H1 (cell line): Measurements from ENCODE around the gene LITAF. TPM values are rescaled to one million over a fixed set of nuclear protein-coding genes. Genes with fewer than 3 reads are reported as not detected.
A peak's percentile ranks its signal among the peaks of the same experiment; 100 is the strongest.

ENCODE experiments used
- CTCF ChIA-PET: fragments of 300-600 bp; sonication (Branson Sonifier 250); formaldehyde crosslinking; loops from one replicate; lab custom pipeline; 2021; ENCODE audit not compliant: partially characterized antibody; lab: Charles Lee
- POLR2A ChIA-PET: fragments of 300-600 bp; sonication (Branson Sonifier 250); formaldehyde crosslinking; loops from one replicate; lab custom pipeline; 2021; ENCODE audit warnings: inconsistent platforms; ENCODE audit not compliant: partially characterized antibody; lab: Charles Lee
- DNase-seq, 2 experiments: peaks; one replicate each; pipeline versions ENCODE4 v3.0.0 to v3.0.0-alpha.2; 2010 to 2022; ENCODE audit warnings: low spot score in 2 of 2, low read depth in 1 of 2, mixed read lengths in 1 of 2
- FAIRE-seq: peaks from 2 replicates; lab custom pipeline; 2011; peaks lifted over from hg19 to GRCh38; lab: Jason Lieb, UNC
- H2AFZ ChIP-seq: 2 replicates; pipeline ENCODE4 v1.8.1; 2012; ENCODE audit warnings: low read length, inconsistent platforms
- H2AK5ac ChIP-seq: 2 replicates; pipeline ENCODE4 v1.6.1; 2013; ENCODE audit warnings: low read depth, low read length
- H2BK120ac ChIP-seq: replicated peaks from 2 replicates; pipeline ENCODE3; 2013; ENCODE audit warnings: low read depth, low read length, inconsistent platforms
- H2BK12ac ChIP-seq: 2 replicates; pipeline ENCODE4 v1.6.1; 2013; ENCODE audit warnings: low read depth, low read length
- H2BK15ac ChIP-seq: 2 replicates; pipeline ENCODE4 v1.6.1; 2013; ENCODE audit warnings: low read length
- H2BK20ac ChIP-seq: 2 replicates; pipeline ENCODE4 v1.6.1; 2013; ENCODE audit warnings: low read length
- H2BK5ac ChIP-seq: 2 replicates; pipeline ENCODE4 v1.6.1; 2013; ENCODE audit warnings: low read depth, low read length
- H3K14ac ChIP-seq: 2 replicates; pipeline ENCODE4 v1.6.1; 2013; ENCODE audit warnings: inconsistent platforms; ENCODE audit not compliant: insufficient read length
- H3K18ac ChIP-seq: 2 replicates; pipeline ENCODE4 v1.6.1; 2013; ENCODE audit warnings: low read length; ENCODE audit errors: extremely low read depth
- H3K23ac ChIP-seq: 2 replicates; pipeline ENCODE4 v1.6.1; 2013; ENCODE audit warnings: inconsistent platforms; ENCODE audit not compliant: insufficient read length
- H3K23me2 ChIP-seq: 2 replicates; pipeline ENCODE4 v1.6.1; 2013; ENCODE audit warnings: low read depth, low read length
- H3K27ac ChIP-seq: 2 replicates; pipeline ENCODE4 v1.6.1; 2011; ENCODE audit warnings: low read depth, low read length, inconsistent platforms
- H3K27me3 ChIP-seq, 4 experiments: replicated peaks in 1 of 4; 1 replicate in 1 of 4; 2 replicates in 3 of 4; pipeline versions ENCODE4 v1.6.1 to v1.8.1; 2011 to 2013; ENCODE audit warnings: low read length in 3 of 4, mild to moderate bottlenecking in 3 of 4, inconsistent platforms in 2 of 4, mixed read lengths in 2 of 4, moderate library complexity in 1 of 4; ENCODE audit not compliant: control insufficient read depth in 3 of 4, insufficient read depth in 3 of 4; ENCODE audit errors: extremely low read depth in 1 of 4
- H3K36me3 ChIP-seq, 4 experiments: 2 replicates each; pipeline versions ENCODE4 v1.6.1 to v1.8.1; 2011 to 2013; ENCODE audit warnings: mild to moderate bottlenecking in 4 of 4, low read length in 3 of 4, moderate library complexity in 2 of 4, control low read depth in 1 of 4, inconsistent platforms in 1 of 4; ENCODE audit not compliant: insufficient read depth in 4 of 4, control insufficient read depth in 2 of 4
- H3K4ac ChIP-seq: replicated peaks from 2 replicates; pipeline ENCODE3; 2013; ENCODE audit warnings: low read length, low read depth, mixed read lengths, inconsistent platforms; ENCODE audit not compliant: insufficient read length
- H3K4me1 ChIP-seq, 4 experiments: replicated peaks in 1 of 4; 1 replicate in 1 of 4; 2 replicates in 3 of 4; pipeline versions ENCODE4 v1.6.1 to v1.8.1; 2011 to 2013; ENCODE audit warnings: low read length in 3 of 4, inconsistent platforms in 2 of 4, mixed read lengths in 1 of 4; ENCODE audit not compliant: insufficient read depth in 4 of 4, control insufficient read depth in 3 of 4
- H3K4me2 ChIP-seq, 2 experiments: 2 replicates each; pipeline versions ENCODE4 v1.6.1 to v1.8.1; 2011 to 2013; ENCODE audit warnings: low read depth in 2 of 2, low read length in 2 of 2, control low read depth in 1 of 2, inconsistent platforms in 1 of 2, mild to moderate bottlenecking in 1 of 2; ENCODE audit not compliant: insufficient read depth in 1 of 2
- H3K4me3 ChIP-seq, 4 experiments: fragments of 200-600, 300-600 bp in 1 of 4; sonication (generic), shearing (Covaris generic), sonication (Bioruptor Twin) in 1 of 4; 2 replicates each; pipeline versions ENCODE4 v1.5.1 to v1.8.1; 2011 to 2016; ENCODE audit warnings: low read length in 4 of 4, low read depth in 3 of 4, control low read depth in 2 of 4, inconsistent platforms in 2 of 4, mild to moderate bottlenecking in 2 of 4, mixed read lengths in 1 of 4, moderate library complexity in 1 of 4; ENCODE audit not compliant: insufficient read depth in 2 of 4; ENCODE audit errors: extremely low read depth in 1 of 4
- H3K56ac ChIP-seq: replicated peaks from 2 replicates; pipeline ENCODE3; 2013; ENCODE audit warnings: low read depth, mild to moderate bottlenecking, mixed read lengths, low read length, inconsistent platforms; ENCODE audit not compliant: insufficient read length
- H3K79me1 ChIP-seq: 2 replicates; pipeline ENCODE4 v1.6.1; 2013; ENCODE audit warnings: low read depth, low read length, control low read depth
- H3K79me2 ChIP-seq, 2 experiments: 2 replicates each; pipeline versions ENCODE4 v1.6.1 to v1.8.1; 2012 to 2013; ENCODE audit warnings: low read length in 2 of 2, mild to moderate bottlenecking in 2 of 2, inconsistent platforms in 1 of 2; ENCODE audit not compliant: insufficient read depth in 2 of 2, control insufficient read depth in 1 of 2
- H3K9ac ChIP-seq, 4 experiments: replicated peaks in 1 of 4; 1 replicate in 1 of 4; 2 replicates in 3 of 4; pipeline versions ENCODE4 v1.6.1 to v1.8.1; 2011 to 2013; ENCODE audit warnings: low read depth in 3 of 4, low read length in 3 of 4, control low read depth in 2 of 4, mild to moderate bottlenecking in 2 of 4, moderate library complexity in 2 of 4, inconsistent platforms in 1 of 4; ENCODE audit errors: extremely low read depth in 1 of 4
- H3K9me3 ChIP-seq, 2 experiments: 2 replicates each; pipeline versions ENCODE4 v1.6.1 to v1.8.1; 2012 to 2013; ENCODE audit warnings: mild to moderate bottlenecking in 2 of 2, moderate library complexity in 2 of 2, control low read depth in 1 of 2, inconsistent platforms in 1 of 2, low read depth in 1 of 2, low read length in 1 of 2, mixed read lengths in 1 of 2; ENCODE audit not compliant: insufficient read depth in 2 of 2
- H4K20me1 ChIP-seq, 2 experiments: replicated peaks in 1 of 2; 2 replicates each; pipeline versions ENCODE3 to v1.8.1; 2011 to 2013; ENCODE audit warnings: inconsistent platforms in 2 of 2, low read length in 2 of 2, mild to moderate bottlenecking in 1 of 2; ENCODE audit not compliant: insufficient read depth in 2 of 2, control insufficient read depth in 1 of 2
- H4K5ac ChIP-seq: 2 replicates; pipeline ENCODE4 v1.6.1; 2013; ENCODE audit warnings: low read length, low read depth, mixed read lengths, inconsistent platforms; ENCODE audit not compliant: insufficient read length
- H4K8ac ChIP-seq: 2 replicates; pipeline ENCODE4 v1.8.0; 2013; ENCODE audit warnings: mild to moderate bottlenecking, moderate library complexity, low read length, inconsistent platforms; ENCODE audit not compliant: insufficient read depth; ENCODE audit errors: extremely low read depth
- H4K91ac ChIP-seq: replicated peaks from 2 replicates; pipeline ENCODE3; 2013; ENCODE audit warnings: low read length, mixed read lengths, inconsistent platforms; ENCODE audit not compliant: insufficient read length
- RBBP5 ChIP-seq: IDR thresholded peaks from 2 replicates; pipeline ENCODE4 v1.7.1; 2012; ENCODE audit warnings: low read depth, mild to moderate bottlenecking, inconsistent platforms, low read length, moderate library complexity, borderline replicate concordance
- SP1 ChIP-seq: IDR thresholded peaks from 2 replicates; pipeline ENCODE4 v1.6.1; 2011; ENCODE audit warnings: low read depth, low read length
- ZNF274 ChIP-seq: IDR thresholded peaks from 2 replicates; pipeline ENCODE4 v1.7.0; 2012; ENCODE audit warnings: low read length, borderline replicate concordance; ENCODE audit errors: extremely low read depth
- WGBS, 2 experiments: shearing (Covaris generic) in 1 of 2; methylation state at CpG; one replicate each; pipeline versions ENCODE4 v1.1.6 to v1.1.7; 2013 to 2015; ENCODE audit warnings: low lambda C conversion rate in 2 of 2, mixed read lengths in 2 of 2, inconsistent platforms in 1 of 2, low coverage in 1 of 2, missing lambda C conversion rate in 1 of 2; ENCODE audit not compliant: insufficient replicate concordance in 2 of 2, insufficient coverage in 1 of 2, insufficient read length in 1 of 2; ENCODE audit errors: extremely low coverage in 1 of 2, missing lambda C conversion rate in 1 of 2; 5-methylcytosine and 5-hydroxymethylcytosine counted together
- polyA plus RNA-seq, 7 experiments: library from polyadenylated mRNA; depleted of rRNA in 3 of 7; stranded (reverse) in 5 of 7; unstranded in 2 of 7; fragments of >200 nt in 5 of 7; fragments of 200-250 nt in 2 of 7; gene quantifications; 1 replicate in 5 of 7; 2 replicates in 1 of 7; 4 replicates in 1 of 7; pipeline versions ENCODE4 v1.2.1 to v1.2.3, GENCODE V29; 2011 to 2013; ENCODE audit warnings: missing spikeins in 2 of 7, mixed read lengths in 2 of 7
- total RNA-seq: library from RNA; stranded (reverse); fragmentation: NEBNext Ultra II Directional; extraction: Animal tissue kit (Norgen Biotek cat#: 25700); gene quantifications from 2 replicates; pipeline ENCODE4 v1.2.1, GENCODE V29; 2021

Gene LITAF
- total and polyA plus RNA-seq, 2 of the 8 experiments (the other 6 are each of a cell fraction or from before 2014, with no cell fraction given), result 165 to 205 TPM

- Histone ChIP-seq H3K23ac (no peak overlapping the region), H3K18ac (0 out of 2 replicates have a peak overlapping the region, but pooled peaks have one; percentile 74), H2BK20ac (peak overlapping the region; percentile 80; the same call in 1 of the 2 replicates), H4K5ac (no peak overlapping the region), H4K8ac (no peak overlapping the region), H3K79me1 (no peaks in the 10 kb centered on the region), H2BK12ac (peak overlapping the region; percentile 6; the same call in 1 of the 2 replicates), H3K36me3 (no peaks in the 10 kb centered on the region), H3K23me2 (no peaks in the 10 kb centered on the region), H3K27me3 (no peaks in the 10 kb centered on the region), H3K9me3 (no peaks in the 10 kb centered on the region), H3K56ac (no peak overlapping the region), H3K4me2 (no peak overlapping the region), H3K14ac (no peak overlapping the region), H4K20me1 (no peaks in the 10 kb centered on the region), H3K4me1 (peaks cover 4 to 34% (median 21%) of the 10 kb centered on the region in 4 experiments), H3K27ac (no peak overlapping the region), H3K4me3 (no peak overlapping the region), H2AFZ (no peak overlapping the region), H2BK15ac (peak overlapping the region; percentile 9; the same call in 1 of the 2 replicates), H4K91ac (peak overlapping the region; percentile 91), H3K9ac (no peak overlapping the region), H2BK5ac (peak overlapping the region; percentile 46; the same call in 1 of the 2 replicates), H2AK5ac (0 out of 2 replicates have a peak overlapping the region, but pooled peaks have one; percentile 17), H3K79me2 (no peaks in the 10 kb centered on the region), H2BK120ac (no peak overlapping the region), H3K4ac (peak overlapping the region; percentile 36)
- no peak for TF ChIP-seq SP1
- no peak for TF ChIP-seq RBBP5
- TF ChIP-seq ZNF274, result no peak
- no peak for FAIRE-seq
- ChIA-PET CTCF (interaction anchor here (0.6 to 1.3 kb wide), 4 partner anchors 20 to 161 kb away, joined by 3 read pairs; no protein-coding TSS in a partner anchor), POLR2A (interaction anchor here (0.6 to 1.7 kb wide), 4 partner anchors 9 to 35 kb away, joined by 3 to 6 read pairs (median 4); no protein-coding TSS in a partner anchor)
- WGBS, 2 experiments, result 87% methylated on average over 10 of the region's 10 CpGs; no CpG with 5 or more reads in 1 of the 2 experiments
- DNase-seq, result no peak
These were observed 83.2 kb downstream of the LITAF start for GRCh38 chr16:11503566-11503965.
